C4-2B (cell line): ENCODE measurements around the gene ELMO2.

Source experiments
- H3K27ac ChIP-seq: fragments of 450-650 bp; 2 replicates; pipeline ENCODE4 v1.5.1; 2017
- ZFX ChIP-seq: fragments of 450-650 bp; IDR thresholded peaks from 2 replicates; pipeline ENCODE4 v1.6.1; 2017
- TF ChIP-seq, protein P1 (sequence below): fragments of 450-650 bp; conservative IDR thresholded peaks from 2 replicates; pipeline ENCODE4 v1.5.1; 2017; ENCODE audit warnings: mild to moderate bottlenecking

ELMO2 gene

DNA sequence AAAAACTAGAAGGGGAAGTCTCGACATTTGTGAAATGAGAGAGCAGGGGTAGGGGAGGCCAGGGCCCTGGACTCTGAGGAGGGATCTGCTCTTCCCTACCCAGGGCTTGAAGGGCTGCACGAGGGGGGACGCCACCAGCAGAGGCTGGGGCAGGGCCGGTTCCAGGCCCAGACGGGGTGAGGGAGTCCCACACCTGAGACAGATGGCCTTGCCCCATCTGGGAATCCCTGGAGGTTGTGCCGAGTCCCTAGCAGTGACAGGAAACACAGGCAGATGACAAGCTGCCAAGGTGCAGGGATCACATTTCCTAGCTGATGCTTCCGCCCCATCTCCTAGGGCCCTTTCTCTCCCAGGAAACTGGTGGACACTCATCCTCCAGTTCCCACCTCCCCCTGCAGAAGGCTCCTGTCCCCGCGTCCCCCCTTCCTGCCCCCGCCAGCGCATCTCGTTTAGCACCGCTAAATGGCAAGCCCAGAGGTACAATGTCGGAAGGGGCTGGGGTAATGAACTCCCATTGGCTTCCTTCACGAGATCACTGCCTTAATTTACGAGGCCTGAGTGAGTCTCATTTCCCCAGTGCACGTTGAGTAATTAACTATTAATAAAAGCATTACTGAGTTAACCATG, 63.0 kb downstream of the ELMO2 start:
- H3K27ac ChIP-seq, result no peak overlapping the region
- TF ChIP-seq ZFX, result no peak
- TF ChIP-seq, protein P1, sequence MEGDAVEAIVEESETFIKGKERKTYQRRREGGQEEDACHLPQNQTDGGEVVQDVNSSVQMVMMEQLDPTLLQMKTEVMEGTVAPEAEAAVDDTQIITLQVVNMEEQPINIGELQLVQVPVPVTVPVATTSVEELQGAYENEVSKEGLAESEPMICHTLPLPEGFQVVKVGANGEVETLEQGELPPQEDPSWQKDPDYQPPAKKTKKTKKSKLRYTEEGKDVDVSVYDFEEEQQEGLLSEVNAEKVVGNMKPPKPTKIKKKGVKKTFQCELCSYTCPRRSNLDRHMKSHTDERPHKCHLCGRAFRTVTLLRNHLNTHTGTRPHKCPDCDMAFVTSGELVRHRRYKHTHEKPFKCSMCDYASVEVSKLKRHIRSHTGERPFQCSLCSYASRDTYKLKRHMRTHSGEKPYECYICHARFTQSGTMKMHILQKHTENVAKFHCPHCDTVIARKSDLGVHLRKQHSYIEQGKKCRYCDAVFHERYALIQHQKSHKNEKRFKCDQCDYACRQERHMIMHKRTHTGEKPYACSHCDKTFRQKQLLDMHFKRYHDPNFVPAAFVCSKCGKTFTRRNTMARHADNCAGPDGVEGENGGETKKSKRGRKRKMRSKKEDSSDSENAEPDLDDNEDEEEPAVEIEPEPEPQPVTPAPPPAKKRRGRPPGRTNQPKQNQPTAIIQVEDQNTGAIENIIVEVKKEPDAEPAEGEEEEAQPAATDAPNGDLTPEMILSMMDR, result no peak

DNA sequence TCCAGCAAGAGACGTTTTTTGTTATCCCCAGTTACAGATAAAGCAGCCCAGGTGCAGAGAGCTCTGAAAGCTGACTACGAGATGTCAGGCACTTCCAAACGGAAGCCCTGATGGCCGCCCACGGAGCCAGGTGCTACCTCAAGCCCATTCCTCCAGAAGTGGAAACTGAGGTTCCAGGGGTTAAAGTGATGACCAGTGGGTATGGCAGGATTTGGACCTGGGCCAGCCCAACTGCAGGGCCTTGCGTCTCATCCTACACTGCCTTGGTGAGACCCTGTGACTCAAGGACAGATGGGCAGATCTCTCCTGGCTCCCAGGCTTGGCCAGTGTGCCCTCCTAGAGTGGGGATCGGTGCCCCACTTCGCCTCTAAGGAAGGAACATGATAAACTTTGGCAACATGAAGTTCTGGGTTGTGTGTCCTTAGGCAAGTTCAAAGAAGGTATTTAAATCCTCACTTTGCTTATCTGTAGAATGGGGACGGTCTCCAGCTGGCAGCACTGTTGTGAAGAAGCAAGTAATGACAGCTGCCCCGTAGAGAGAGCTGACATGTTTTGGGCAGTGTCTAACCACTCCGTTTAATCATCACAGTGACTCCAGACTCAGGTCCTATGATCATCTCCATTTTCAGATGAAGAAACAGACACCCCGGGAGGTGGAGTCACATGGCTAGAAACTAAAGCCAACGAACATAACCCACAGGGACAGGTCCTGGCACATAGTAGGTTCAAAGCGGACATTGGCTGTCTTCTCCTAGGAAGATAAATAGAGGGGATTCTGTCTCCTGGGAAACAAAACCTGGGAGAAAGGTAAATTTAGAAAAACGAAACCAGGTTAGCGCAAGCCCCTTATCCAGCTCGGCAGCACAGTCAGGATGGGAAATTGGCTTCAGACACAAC, 63.7 kb downstream of the ELMO2 start:
- TF ChIP-seq, protein P1, result no peak
- TF ChIP-seq ZFX, result no peak
- H3K27ac ChIP-seq, result no peak overlapping the region

DNA sequence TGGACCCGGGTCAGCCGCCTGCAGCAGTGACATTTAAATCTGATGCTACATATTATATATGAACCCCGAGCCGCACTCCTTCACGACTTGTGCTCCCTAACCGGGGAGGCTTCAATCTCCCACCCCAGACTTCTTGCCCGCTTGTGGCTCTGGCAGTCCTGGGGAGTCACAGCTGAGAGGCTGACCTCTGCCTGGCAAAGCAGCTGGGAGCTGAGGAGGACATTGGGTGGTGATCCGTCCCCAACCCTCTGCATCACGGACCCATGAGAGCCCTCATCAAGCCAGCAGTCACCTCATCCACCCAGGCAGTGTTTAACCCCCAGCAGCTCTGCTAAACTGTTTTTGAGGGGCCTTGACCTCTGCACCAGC, 64.4 kb downstream of the ELMO2 start:
- no peak overlapping the region for H3K27ac ChIP-seq
- TF ChIP-seq, protein P1, result no peak
- TF ChIP-seq ZFX, result no peak

DNA sequence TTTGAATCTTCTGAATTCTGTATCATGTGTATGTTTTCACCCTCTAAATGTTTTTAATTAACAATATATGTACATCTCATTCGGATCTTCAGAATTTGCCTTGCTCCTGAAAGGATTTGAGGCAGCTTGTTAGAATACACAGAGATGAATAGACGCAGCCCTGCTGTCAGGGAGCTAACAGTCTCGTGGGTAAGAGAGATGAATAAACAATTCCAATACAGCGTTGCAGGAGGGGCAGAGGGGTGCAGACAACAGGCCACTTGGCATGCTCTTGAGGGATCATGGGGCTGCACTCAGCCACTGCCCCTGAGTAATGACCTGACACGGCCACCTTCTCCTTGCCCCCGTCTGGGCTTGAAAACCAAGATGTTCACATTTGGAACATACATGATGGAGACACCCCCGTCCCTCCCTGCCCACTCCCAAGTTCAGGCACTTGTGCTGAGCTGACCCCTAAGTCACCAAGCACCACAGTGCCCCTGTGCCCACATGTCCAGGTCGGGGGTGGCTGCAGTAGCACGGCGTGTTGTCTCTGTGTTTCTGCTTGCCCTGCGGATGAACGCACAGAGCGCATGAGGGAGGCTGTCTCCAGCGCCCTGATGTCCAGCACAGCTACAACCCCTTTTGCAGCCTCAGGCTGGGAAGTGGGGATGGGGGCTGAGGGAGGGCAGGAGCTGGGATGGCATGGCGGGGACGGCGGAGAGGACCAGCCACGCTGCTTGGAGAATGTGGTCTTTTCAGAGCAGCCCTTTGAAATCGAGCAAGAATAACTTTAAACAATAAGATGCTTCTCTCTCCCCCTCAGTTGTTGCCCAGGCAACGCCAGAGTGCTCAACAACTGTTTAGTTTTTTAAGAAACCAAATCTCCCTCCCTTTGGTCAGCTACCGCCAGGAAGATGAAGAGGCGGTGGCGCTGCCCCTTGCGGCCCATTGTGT, 65.1 kb downstream of the ELMO2 start:
- TF ChIP-seq, protein P1, result no peak
- no peak for TF ChIP-seq ZFX
- no peak overlapping the region for H3K27ac ChIP-seq

DNA sequence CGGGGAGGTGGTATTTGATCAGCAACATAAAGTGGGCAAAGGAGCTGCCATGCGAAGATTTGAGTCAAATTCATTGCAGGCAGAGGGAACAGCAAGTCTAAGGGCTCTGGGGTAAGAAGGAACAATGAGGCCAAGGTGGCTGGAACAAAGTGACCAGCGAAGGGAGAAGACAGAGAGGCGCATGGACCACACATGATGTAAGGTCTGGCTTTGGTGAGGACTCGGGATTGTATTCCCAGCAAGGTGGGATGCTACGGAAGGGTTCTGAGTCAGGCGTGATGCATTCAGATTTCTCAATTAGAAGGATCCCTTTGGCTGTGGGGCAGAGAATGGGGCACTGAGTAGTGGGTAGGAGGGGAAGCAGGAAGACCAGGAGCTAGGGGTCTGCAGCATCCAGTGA, 67.4 kb downstream of the ELMO2 start:
- TF ChIP-seq ZFX, result no peak
- TF ChIP-seq, protein P1, result no peak

DNA sequence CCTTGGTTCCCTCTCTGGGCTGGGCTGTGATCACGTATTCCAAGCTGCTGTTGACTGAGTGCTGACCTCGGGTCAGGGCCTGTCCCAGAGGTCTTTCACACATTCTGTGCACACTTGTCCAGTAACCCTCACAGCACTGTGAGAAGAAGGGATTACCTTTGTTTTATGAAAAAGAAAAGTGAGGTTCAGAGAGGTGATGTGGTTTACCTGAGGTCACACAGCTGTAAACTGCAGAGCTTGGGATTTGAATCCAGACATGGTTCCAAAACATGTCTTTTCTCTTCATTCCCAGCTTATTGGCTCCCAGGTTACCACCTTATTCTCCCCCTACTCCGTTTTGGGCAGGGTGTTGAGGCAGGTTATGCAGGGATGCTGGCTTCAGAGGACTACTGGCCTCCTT, 69.7 kb downstream of the ELMO2 start:
- no peak for TF ChIP-seq ZFX
- TF ChIP-seq, protein P1, result no peak
- no peak overlapping the region for H3K27ac ChIP-seq

More for the DNA sequence above, 67.4 kb downstream of the ELMO2 start:
- H3K27ac ChIP-seq, result no peak overlapping the region
